Effector CD8-positive, alpha-beta T cell (primary cell): Measurements from ENCODE around the gene TARS3.
"Not testable (repeated sequence)": the region's sequence is repeated elsewhere in the genome, so short reads cannot be mapped to it uniquely, and the experiment has no call there.

ENCODE experiments used
- DNase-seq: peaks from one replicate; lab custom pipeline; 2025; lab: John Stamatoyannopoulos, UW
- total RNA-seq, 4 experiments: gene quantifications; one replicate each; lab custom pipeline; 2026; lab: John Stamatoyannopoulos, UW

The TARS3 gene
- 37.4 to 61.1 (median 59.0) reads per million in 4 experiments for total RNA-seq

- DNase-seq = peak; percentile 96
Observed at GRCh38 chr15:101723874-101724674, at the start of gene TARS3. TARS3 (minus strand) TSS chr15:101724473; CDS start chr15:101724387, 86 bp downstream.

- no peak for DNase-seq
Observed at GRCh38 chr15:101773496-101774100, 49.3 kb upstream of the TARS3 start.

- no peak for DNase-seq
Observed at GRCh38 chr15:101772921-101773320, 48.6 kb upstream of the TARS3 start.

- DNase-seq = not testable (repeated sequence)
Observed at GRCh38 chr15:101767083-101767640, 42.9 kb upstream of the TARS3 start.

GRCh38 chr15:101765772-101766456 is 41.6 kb upstream of the TARS3 start:
- no peak for DNase-seq

GRCh38 chr15:101765340-101765671 is 41.0 kb upstream of the TARS3 start:
- DNase-seq = not testable (repeated sequence)

GRCh38 chr15:101764669-101765339 is 40.5 kb upstream of the TARS3 start:
- DNase-seq = not testable (repeated sequence)

- DNase-seq = not testable (repeated sequence)
Observed at GRCh38 chr15:101746716-101747082, 22.4 kb upstream of the TARS3 start.

- not testable (repeated sequence) for DNase-seq
Observed at GRCh38 chr15:101734837-101735236, 10.6 kb upstream of the TARS3 start.

GRCh38 chr15:101733545-101733944 is 9.3 kb upstream of the TARS3 start:
- no peak for DNase-seq

GRCh38 chr15:101732772-101733171 is 8.5 kb upstream of the TARS3 start:
- DNase-seq = no peak

- DNase-seq = no peak
Observed at GRCh38 chr15:101731746-101732145, 7.5 kb upstream of the TARS3 start.

GRCh38 chr15:101727186-101727585 is 2.9 kb upstream of the TARS3 start:
- no peak for DNase-seq

- no peak for DNase-seq
Observed at GRCh38 chr15:101725073-101725472, 800 bp upstream of the TARS3 start.

- DNase-seq = no peak
Observed at GRCh38 chr15:101724675-101725005, 367 bp upstream of the TARS3 start.

GRCh38 chr15:101723171-101723873 is 951 bp downstream of the TARS3 start:
- peak; percentile 17 for DNase-seq

- DNase-seq = no peak
Observed at GRCh38 chr15:101718896-101719295, 5.4 kb downstream of the TARS3 start.

GRCh38 chr15:101712078-101712477 is 12.2 kb downstream of the TARS3 start:
- no peak for DNase-seq

GRCh38 chr15:101710806-101711205 is 13.5 kb downstream of the TARS3 start:
- DNase-seq = no peak

- DNase-seq = no peak
Observed at GRCh38 chr15:101709466-101709865, 14.8 kb downstream of the TARS3 start.

- no peak for DNase-seq
Observed at GRCh38 chr15:101707983-101708382, 16.3 kb downstream of the TARS3 start.
